PFSK-1 (cell line): ENCODE results near the gene PCSK9.

ENCODE experiments used
- FOXP2 ChIP-seq: optimal IDR thresholded peaks from 2 replicates; pipeline ENCODE3; 2011; ENCODE audit warnings: borderline replicate concordance, control low read depth, inconsistent platforms; ENCODE audit not compliant: insufficient read depth; ENCODE audit errors: extremely low read length, extremely low read depth
- POLR2AphosphoS5 ChIP-seq: IDR thresholded peaks from 2 replicates; pipeline ENCODE4 v1.6.1; 2012; ENCODE audit warnings: low read depth, mild to moderate bottlenecking, control low read depth, low read length, moderate library complexity
- REST ChIP-seq, 2 experiments: IDR thresholded peaks; 2 replicates each; pipeline versions ENCODE4 v1.6.1 to v1.8.0; 2011 to 2012; ENCODE audit warnings: low read depth in 2 of 2, low read length in 2 of 2, control low read depth in 1 of 2, inconsistent platforms in 1 of 2, mild to moderate bottlenecking in 1 of 2, moderate library complexity in 1 of 2; ENCODE audit not compliant: insufficient read depth in 1 of 2
- SIN3A ChIP-seq: IDR thresholded peaks from 2 replicates; pipeline ENCODE4 v1.6.1; 2012; ENCODE audit warnings: mild to moderate bottlenecking, low read length, moderate library complexity, borderline replicate concordance; ENCODE audit not compliant: insufficient read depth
- TAF1 ChIP-seq: IDR thresholded peaks from 2 replicates; pipeline ENCODE4 v1.6.1; 2012; ENCODE audit warnings: low read length, control low read depth, borderline replicate concordance; ENCODE audit not compliant: insufficient read depth

The PCSK9 gene

GRCh38 chr1:55047611-55048010, 8.3 kb downstream of the PCSK9 start:
- TF ChIP-seq TAF1: no peak
- no peak for TF ChIP-seq REST (IDR thresholded peaks at IDR 0.05; ENCODE audit: insufficient read depth in 1 of 2, low read depth in 2 of 2, low read length in 2 of 2)
- no peak for TF ChIP-seq FOXP2
- no peak for TF ChIP-seq SIN3A
- TF ChIP-seq POLR2AphosphoS5: no peak

GRCh38 chr1:55048453-55049270, 9.3 kb downstream of the PCSK9 start:
- TF ChIP-seq REST (IDR thresholded peaks at IDR 0.05; ENCODE audit: insufficient read depth in 1 of 2, low read depth in 2 of 2, low read length in 2 of 2): no peak
- TF ChIP-seq FOXP2: no peak
- TF ChIP-seq SIN3A: no peak
- TF ChIP-seq POLR2AphosphoS5: no peak
- no peak for TF ChIP-seq TAF1

GRCh38 chr1:55049271-55049913, 10.0 kb downstream of the PCSK9 start:
- TF ChIP-seq SIN3A (no peak), REST (IDR thresholded peaks at IDR 0.05; ENCODE audit: insufficient read depth in 1 of 2, low read depth in 2 of 2, low read length in 2 of 2) (no peak), TAF1 (no peak), POLR2AphosphoS5 (no peak), FOXP2 (no peak)

- TF ChIP-seq POLR2AphosphoS5 (no peak), FOXP2 (no peak), REST (IDR thresholded peaks at IDR 0.05; ENCODE audit: insufficient read depth in 1 of 2, low read depth in 2 of 2, low read length in 2 of 2) (no peak), TAF1 (no peak), SIN3A (no peak)
Measured at GRCh38 chr1:55049914-55050278, 10.5 kb downstream of the PCSK9 start.
